ENCODE data around the gene ADCY7.

Gene ADCY7

DNA sequence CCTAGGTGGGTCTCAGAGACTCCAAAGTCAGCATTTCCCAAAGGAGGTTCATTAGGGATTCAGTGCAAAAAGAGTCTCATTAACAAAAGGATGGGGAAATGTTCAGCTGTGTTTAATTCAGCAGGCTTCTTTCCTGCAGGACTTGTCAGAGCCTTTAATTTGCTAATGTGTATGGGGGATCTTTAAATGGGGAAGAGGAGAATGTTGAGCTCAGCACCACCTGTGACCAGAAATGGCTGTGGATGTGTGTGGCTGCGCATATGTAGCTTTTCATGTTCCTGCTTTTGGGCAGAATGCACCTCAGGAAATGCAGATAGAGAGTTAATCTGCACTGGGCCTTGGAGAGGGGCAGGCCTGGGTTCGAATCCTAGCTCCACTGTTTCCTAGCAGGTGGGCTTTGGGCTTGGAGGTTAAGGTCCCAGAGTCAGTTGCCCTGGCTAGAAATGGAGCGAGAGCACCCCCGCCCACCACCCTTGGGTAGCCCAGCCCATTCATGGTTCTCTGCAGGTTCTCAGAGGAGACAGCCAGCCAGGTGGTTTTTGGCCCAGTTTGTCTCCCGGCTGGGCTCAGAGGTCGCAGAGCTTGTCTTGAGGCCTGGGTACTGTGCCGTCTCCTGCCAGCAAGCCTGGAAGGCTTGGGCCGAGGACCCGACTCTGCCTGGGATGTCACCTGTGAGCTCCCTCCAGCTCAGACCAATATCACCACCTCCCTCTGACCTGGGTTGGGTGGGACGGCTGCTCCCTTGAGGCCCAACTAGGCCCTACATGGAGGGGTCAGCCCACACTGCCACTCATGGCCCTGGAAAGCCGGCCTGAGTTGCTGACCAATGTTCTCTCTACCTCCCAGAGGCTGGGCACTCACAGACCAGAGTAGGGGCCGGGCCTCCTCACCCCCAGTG lies 9.3 kb downstream of the ADCY7 start:
- TF ChIP-seq, protein P1, sequence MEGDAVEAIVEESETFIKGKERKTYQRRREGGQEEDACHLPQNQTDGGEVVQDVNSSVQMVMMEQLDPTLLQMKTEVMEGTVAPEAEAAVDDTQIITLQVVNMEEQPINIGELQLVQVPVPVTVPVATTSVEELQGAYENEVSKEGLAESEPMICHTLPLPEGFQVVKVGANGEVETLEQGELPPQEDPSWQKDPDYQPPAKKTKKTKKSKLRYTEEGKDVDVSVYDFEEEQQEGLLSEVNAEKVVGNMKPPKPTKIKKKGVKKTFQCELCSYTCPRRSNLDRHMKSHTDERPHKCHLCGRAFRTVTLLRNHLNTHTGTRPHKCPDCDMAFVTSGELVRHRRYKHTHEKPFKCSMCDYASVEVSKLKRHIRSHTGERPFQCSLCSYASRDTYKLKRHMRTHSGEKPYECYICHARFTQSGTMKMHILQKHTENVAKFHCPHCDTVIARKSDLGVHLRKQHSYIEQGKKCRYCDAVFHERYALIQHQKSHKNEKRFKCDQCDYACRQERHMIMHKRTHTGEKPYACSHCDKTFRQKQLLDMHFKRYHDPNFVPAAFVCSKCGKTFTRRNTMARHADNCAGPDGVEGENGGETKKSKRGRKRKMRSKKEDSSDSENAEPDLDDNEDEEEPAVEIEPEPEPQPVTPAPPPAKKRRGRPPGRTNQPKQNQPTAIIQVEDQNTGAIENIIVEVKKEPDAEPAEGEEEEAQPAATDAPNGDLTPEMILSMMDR (IDR thresholded peaks at IDR 0.05; ENCODE audit: low read length, missing control alignments), result no peak
- H3K4me3 ChIP-seq (replicated peaks; ENCODE audit: low read depth, low read length), result no peak overlapping the region
- DNase-seq (ENCODE audit: low read depth), result no peak

DNA sequence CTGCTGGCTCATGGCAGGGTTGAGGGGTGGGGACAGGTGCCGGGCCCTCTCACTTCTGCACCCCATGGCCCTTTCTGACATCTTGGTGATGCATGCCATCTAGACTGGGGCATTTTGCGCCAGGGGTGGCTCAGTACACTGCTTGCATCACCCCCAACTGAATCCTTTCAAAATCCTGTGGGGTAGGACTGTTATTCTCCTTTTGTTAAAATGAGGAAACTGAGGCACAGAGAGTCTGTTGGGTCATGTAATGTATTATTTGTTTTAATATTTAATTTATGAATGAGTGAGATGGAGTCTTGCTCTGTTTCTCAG lies 9.9 kb downstream of the ADCY7 start:
- TF ChIP-seq, protein P1 (IDR thresholded peaks at IDR 0.05; ENCODE audit: low read length, missing control alignments), result no peak
- H3K4me3 ChIP-seq (replicated peaks; ENCODE audit: low read depth, low read length), result no peak overlapping the region
- DNase-seq (ENCODE audit: low read depth), result no peak

DNA sequence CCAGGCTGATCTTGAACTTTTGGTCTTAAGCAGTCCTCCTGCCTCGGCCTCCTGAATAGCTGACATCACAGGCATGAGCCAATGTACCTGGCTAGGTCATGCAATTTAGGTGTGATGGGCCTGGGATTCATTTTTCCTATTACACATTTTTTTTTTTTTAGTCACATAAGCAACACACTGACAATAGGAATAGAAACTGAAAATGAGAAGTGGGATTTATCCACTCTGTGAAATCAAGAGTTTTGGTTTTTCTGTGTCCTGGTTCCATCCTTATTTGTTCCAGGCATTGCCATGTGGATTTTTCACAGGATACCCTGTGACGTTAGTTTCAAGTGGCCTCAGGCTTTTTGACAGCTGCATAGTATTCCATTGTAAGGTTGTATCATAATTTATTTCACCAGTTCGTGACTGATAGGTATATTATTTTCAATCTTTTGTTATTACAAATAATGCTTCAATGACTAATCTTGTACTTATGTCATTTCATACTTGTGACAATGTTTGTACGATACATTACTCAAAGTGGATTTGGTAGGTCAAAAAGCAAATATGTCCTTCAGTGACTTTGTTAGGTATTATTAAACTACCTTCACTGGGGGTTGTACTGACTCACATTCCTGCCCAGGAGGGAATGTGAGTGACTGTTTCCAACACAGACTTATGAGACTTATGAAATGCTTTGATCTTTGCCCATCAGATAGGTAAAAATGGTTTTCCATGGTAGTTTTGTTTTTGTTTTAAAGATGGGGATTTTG lies 10.6 kb downstream of the ADCY7 start:
- no peak for DNase-seq (ENCODE audit: low read depth)
- H3K4me3 ChIP-seq (replicated peaks; ENCODE audit: low read depth, low read length), result no peak overlapping the region
- TF ChIP-seq, protein P1 (IDR thresholded peaks at IDR 0.05; ENCODE audit: low read length, missing control alignments), result no peak

DNA sequence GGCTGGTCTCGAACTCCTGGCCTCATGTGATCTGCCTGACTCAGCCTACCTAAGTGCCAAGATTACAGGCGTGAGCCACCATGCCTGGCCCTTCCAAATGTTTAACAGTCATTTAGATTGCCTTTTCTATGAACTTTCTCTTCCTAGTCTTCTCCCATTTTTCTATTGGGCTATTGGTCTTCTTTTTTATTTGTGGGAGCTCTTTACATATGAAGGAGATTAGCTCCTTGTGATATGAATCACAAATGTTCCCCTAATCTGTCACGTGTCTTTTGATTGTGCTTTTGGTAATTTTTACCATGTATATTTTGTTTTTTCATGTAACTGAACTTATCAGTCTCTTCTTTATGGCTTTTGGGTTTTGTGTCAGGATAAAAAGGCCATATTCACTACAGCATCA lies 11.9 kb downstream of the ADCY7 start:
- TF ChIP-seq, protein P1 (IDR thresholded peaks at IDR 0.05; ENCODE audit: low read length, missing control alignments), result no peak
- H3K4me3 ChIP-seq (replicated peaks; ENCODE audit: low read depth, low read length), result no peak overlapping the region
- no peak for DNase-seq (ENCODE audit: low read depth)

DNA sequence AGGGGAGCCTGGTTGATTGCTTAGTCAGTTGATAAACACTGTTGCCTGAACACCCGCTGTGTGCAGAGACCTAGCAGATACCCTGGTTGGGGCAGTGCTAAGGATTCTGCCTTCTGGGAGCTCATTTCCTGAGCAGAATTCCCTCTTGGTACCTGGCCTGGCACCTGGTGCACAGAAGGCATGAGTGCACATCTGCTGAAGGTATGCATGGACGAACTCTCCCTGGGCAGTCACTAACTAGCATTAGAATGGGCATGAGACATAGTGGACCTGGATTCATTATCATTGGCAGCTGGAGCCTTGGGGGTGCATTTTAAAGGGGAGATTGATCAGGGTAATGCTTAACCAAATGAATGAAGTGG lies 13.1 kb downstream of the ADCY7 start:
- no peak overlapping the region for H3K4me3 ChIP-seq (replicated peaks; ENCODE audit: low read depth, low read length)
- no peak for DNase-seq (ENCODE audit: low read depth)
- TF ChIP-seq, protein P1 (IDR thresholded peaks at IDR 0.05; ENCODE audit: low read length, missing control alignments), result no peak

DNA sequence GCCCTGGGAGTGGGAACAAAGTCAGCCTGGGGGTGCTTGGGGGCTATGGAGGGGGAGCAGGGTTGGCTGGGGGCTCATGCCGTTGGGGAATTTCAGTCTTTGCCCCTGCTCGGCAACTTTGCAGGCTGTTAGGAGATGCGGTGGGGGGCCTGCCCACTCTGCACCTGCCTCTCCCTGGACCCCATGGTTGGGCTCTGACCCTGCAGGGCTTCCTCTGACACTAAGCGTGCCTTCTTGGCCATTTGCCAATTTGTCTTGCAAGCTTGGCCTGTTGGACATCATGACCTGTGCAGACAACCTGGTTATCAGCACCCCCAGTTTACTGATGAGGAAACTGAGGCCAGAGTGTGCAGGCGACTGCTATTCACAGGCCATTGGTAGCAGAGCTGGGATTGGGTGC lies 14.6 kb downstream of the ADCY7 start:
- H3K4me3 ChIP-seq (replicated peaks; ENCODE audit: low read depth, low read length), result no peak overlapping the region
- TF ChIP-seq, protein P1 (IDR thresholded peaks at IDR 0.05; ENCODE audit: low read length, missing control alignments), result no peak
- DNase-seq (ENCODE audit: low read depth), result no peak
